ENCODE results near the gene ST7. TPM values are rescaled to one million over a fixed set of nuclear protein-coding genes. Genes with fewer than 3 reads are reported as not detected.
A peak's percentile ranks its signal among the peaks of the same experiment; 100 is the strongest.

The ST7 gene
- total RNA-seq, 1 donor from 2014 or later: 39.3 TPM

- Mint-ChIP-seq H3K4me1 (ENCODE audit: low read depth, unreplicated experiment) (peaks cover 10% of the 10 kb centered on the region), H3K27ac (ENCODE audit: unreplicated experiment) (peak overlapping the region; percentile 14), H3K9me3 (ENCODE audit: unreplicated experiment) (no peaks in the 10 kb centered on the region), H3K4me3 (ENCODE audit: unreplicated experiment) (no peak overlapping the region), H3K27me3 (ENCODE audit: low read depth, unreplicated experiment) (no peaks in the 10 kb centered on the region), H3K36me3 (ENCODE audit: low read depth, unreplicated experiment) (no peaks in the 10 kb centered on the region)
- Histone ChIP-seq H3K9ac (ENCODE audit: low read length) (no peak overlapping the region), H2AFZ (ENCODE audit: low read depth, low read length) (no peak overlapping the region), H4K20me1 (ENCODE audit: insufficient read depth, low read length) (no peaks in the 10 kb centered on the region), H3K27me3 (ENCODE audit: insufficient read depth, low read length) (no peaks in the 10 kb centered on the region), H3K4me2 (ENCODE audit: low read length) (no peak overlapping the region), H3K4me3 (ENCODE audit: insufficient read depth, low read depth, low read length) (no peak overlapping the region), H3K36me3 (ENCODE audit: insufficient read depth, low read length) (no peaks in the 10 kb centered on the region), H3K9me3 (ENCODE audit: insufficient read depth, low read depth, low read length) (no peaks in the 10 kb centered on the region), H3K27ac (ENCODE audit: low read depth, low read length) (peak overlapping the region; percentile 16), H3K4me1 (ENCODE audit: insufficient read depth, low read length) (peaks cover 20% of the 10 kb centered on the region), H3K79me2 (ENCODE audit: insufficient read depth, low read length) (no peaks in the 10 kb centered on the region)
- FAIRE-seq: no peak
- DNase-seq (ENCODE audit: low read depth): peak; percentile 74
- TF ChIP-seq EZH2 (IDR thresholded peaks at IDR 0.05; ENCODE audit: insufficient read depth, low read length): no peak
- TF ChIP-seq, protein P1, sequence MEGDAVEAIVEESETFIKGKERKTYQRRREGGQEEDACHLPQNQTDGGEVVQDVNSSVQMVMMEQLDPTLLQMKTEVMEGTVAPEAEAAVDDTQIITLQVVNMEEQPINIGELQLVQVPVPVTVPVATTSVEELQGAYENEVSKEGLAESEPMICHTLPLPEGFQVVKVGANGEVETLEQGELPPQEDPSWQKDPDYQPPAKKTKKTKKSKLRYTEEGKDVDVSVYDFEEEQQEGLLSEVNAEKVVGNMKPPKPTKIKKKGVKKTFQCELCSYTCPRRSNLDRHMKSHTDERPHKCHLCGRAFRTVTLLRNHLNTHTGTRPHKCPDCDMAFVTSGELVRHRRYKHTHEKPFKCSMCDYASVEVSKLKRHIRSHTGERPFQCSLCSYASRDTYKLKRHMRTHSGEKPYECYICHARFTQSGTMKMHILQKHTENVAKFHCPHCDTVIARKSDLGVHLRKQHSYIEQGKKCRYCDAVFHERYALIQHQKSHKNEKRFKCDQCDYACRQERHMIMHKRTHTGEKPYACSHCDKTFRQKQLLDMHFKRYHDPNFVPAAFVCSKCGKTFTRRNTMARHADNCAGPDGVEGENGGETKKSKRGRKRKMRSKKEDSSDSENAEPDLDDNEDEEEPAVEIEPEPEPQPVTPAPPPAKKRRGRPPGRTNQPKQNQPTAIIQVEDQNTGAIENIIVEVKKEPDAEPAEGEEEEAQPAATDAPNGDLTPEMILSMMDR (IDR thresholded peaks at IDR 0.05; ENCODE audit: insufficient read depth, low read depth, low read length): no peak
Observed at GRCh38 chr7:117158941-117159697, 205.8 kb downstream of the ST7 start.

- Histone ChIP-seq H3K9ac (ENCODE audit: low read length) (no peak overlapping the region), H4K20me1 (ENCODE audit: insufficient read depth, low read length) (no peaks in the 10 kb centered on the region), H3K9me3 (ENCODE audit: insufficient read depth, low read depth, low read length) (no peaks in the 10 kb centered on the region), H3K4me3 (ENCODE audit: insufficient read depth, low read depth, low read length) (no peak overlapping the region), H3K36me3 (ENCODE audit: insufficient read depth, low read length) (no peaks in the 10 kb centered on the region), H3K27ac (ENCODE audit: low read depth, low read length) (no peak overlapping the region), H3K79me2 (ENCODE audit: insufficient read depth, low read length) (no peaks in the 10 kb centered on the region), H3K4me1 (ENCODE audit: insufficient read depth, low read length) (peaks cover 16% of the 10 kb centered on the region), H3K27me3 (ENCODE audit: insufficient read depth, low read length) (no peaks in the 10 kb centered on the region), H3K4me2 (ENCODE audit: low read length) (no peak overlapping the region), H2AFZ (ENCODE audit: low read depth, low read length) (no peak overlapping the region)
- Mint-ChIP-seq H3K27me3 (ENCODE audit: low read depth, unreplicated experiment) (no peaks in the 10 kb centered on the region), H3K27ac (ENCODE audit: unreplicated experiment) (no peak overlapping the region), H3K4me3 (ENCODE audit: unreplicated experiment) (no peak overlapping the region), H3K4me1 (ENCODE audit: low read depth, unreplicated experiment) (peaks cover 12% of the 10 kb centered on the region), H3K36me3 (ENCODE audit: low read depth, unreplicated experiment) (peaks cover 2% of the 10 kb centered on the region), H3K9me3 (ENCODE audit: unreplicated experiment) (no peaks in the 10 kb centered on the region)
- DNase-seq (ENCODE audit: low read depth) (peak; percentile 43), FAIRE-seq (peak; percentile 32)
- TF ChIP-seq EZH2 (IDR thresholded peaks at IDR 0.05; ENCODE audit: insufficient read depth, low read length): no peak
- TF ChIP-seq, protein P1 (IDR thresholded peaks at IDR 0.05; ENCODE audit: insufficient read depth, low read depth, low read length): no peak
Observed at GRCh38 chr7:117163101-117163500, 209.8 kb downstream of the ST7 start.

DNA sequence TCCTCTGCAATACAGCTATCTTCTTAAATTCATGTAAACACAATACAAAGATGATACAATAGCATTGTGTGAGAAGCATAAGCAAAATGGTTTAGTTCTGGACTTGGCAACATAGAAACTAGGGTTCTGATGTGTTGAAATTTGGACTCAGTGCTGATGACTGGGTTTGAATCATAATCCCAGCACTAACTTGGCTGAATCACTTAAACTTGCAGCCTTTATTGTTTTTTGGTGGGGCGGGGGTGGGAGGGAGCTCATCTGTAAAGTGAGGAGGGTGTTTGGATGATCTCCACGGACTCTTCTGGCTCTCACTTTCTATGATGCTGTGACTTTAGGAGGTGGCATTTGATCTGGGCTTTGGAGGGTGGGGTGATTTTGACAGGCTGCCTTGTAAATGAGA lies 211.3 kb downstream of the ST7 start:
- H3K4me2 ChIP-seq (ENCODE audit: low read length): peak overlapping the region; percentile 48
- no peak overlapping the region for H3K9ac ChIP-seq (ENCODE audit: low read length)
- no peak overlapping the region for H3K27ac ChIP-seq (ENCODE audit: low read depth, low read length)
- Mint-ChIP-seq H3K9me3 (ENCODE audit: unreplicated experiment) (no peaks in the 10 kb centered on the region), H3K4me3 (ENCODE audit: unreplicated experiment) (no peak overlapping the region), H3K27me3 (ENCODE audit: low read depth, unreplicated experiment) (no peaks in the 10 kb centered on the region), H3K36me3 (ENCODE audit: low read depth, unreplicated experiment) (peaks cover 2% of the 10 kb centered on the region), H3K27ac (ENCODE audit: unreplicated experiment) (no peak overlapping the region), H3K4me1 (ENCODE audit: low read depth, unreplicated experiment) (peaks cover 2% of the 10 kb centered on the region)
- no peaks in the 10 kb centered on the region for H3K79me2 ChIP-seq (ENCODE audit: insufficient read depth, low read length)
- H4K20me1 ChIP-seq (ENCODE audit: insufficient read depth, low read length): no peaks in the 10 kb centered on the region
- no peaks in the 10 kb centered on the region for H3K9me3 ChIP-seq (ENCODE audit: insufficient read depth, low read depth, low read length)
- FAIRE-seq (no peak), DNase-seq (ENCODE audit: low read depth) (peak; percentile 84)
- no peak overlapping the region for H3K4me3 ChIP-seq (ENCODE audit: insufficient read depth, low read depth, low read length)
- no peaks in the 10 kb centered on the region for H3K27me3 ChIP-seq (ENCODE audit: insufficient read depth, low read length)
- no peaks in the 10 kb centered on the region for H3K36me3 ChIP-seq (ENCODE audit: insufficient read depth, low read length)
- peaks cover 12% of the 10 kb centered on the region for H3K4me1 ChIP-seq (ENCODE audit: insufficient read depth, low read length)
- TF ChIP-seq, protein P1 (IDR thresholded peaks at IDR 0.05; ENCODE audit: insufficient read depth, low read depth, low read length): no peak
- no peak for TF ChIP-seq EZH2 (IDR thresholded peaks at IDR 0.05; ENCODE audit: insufficient read depth, low read length)
- no peak overlapping the region for H2AFZ ChIP-seq (ENCODE audit: low read depth, low read length)
